ENCODE results near the gene KIAA1671.

Gene KIAA1671

GRCh38 chr22:24985826-24986214, 33.3 kb downstream of the KIAA1671 start:
- no peak overlapping the region for H2BK120ac ChIP-seq (ENCODE audit: low read depth, low read length)
- peaks cover 4% of the 10 kb centered on the region for H3K79me2 ChIP-seq (ENCODE audit: control insufficient read depth, insufficient read depth, low read length)
- H2BK5ac ChIP-seq (ENCODE audit: low read length): peak overlapping the region; percentile 9
- no peak overlapping the region for H2AK5ac ChIP-seq (ENCODE audit: low read length)
- no peak overlapping the region for H3K4me2 ChIP-seq (ENCODE audit: low read length)
- no peak overlapping the region for H3K18ac ChIP-seq (ENCODE audit: low read length)
- H3K4me1 ChIP-seq (ENCODE audit: control insufficient read depth, low read depth, low read length): peaks cover 7% of the 10 kb centered on the region
- DNase-seq: peak; percentile 67
- H3K9ac ChIP-seq (ENCODE audit: low read length): no peak overlapping the region
- no peak overlapping the region for H4K8ac ChIP-seq (ENCODE audit: low read depth, low read length)
- no CpG with 5 or more reads among the region's 9 CpGs for WGBS (ENCODE audit: extremely low coverage, insufficient coverage, low lambda C conversion rate)
- H3K79me1 ChIP-seq (ENCODE audit: low read length): peaks cover 14% of the 10 kb centered on the region
- peak overlapping the region; percentile 83 for H3K4ac ChIP-seq (ENCODE audit: low read depth, low read length)
- H4K5ac ChIP-seq (ENCODE audit: low read length): no peak overlapping the region
- H3K23ac ChIP-seq (ENCODE audit: low read length): no peak overlapping the region
- H3K36me3 ChIP-seq (ENCODE audit: control insufficient read depth, insufficient read depth, low read length): no peaks in the 10 kb centered on the region
- H2BK15ac ChIP-seq (replicated peaks; ENCODE audit: low read depth): no peak overlapping the region
- H3K27me3 ChIP-seq (ENCODE audit: insufficient read depth, low read length, poor library complexity): no peaks in the 10 kb centered on the region
- peak overlapping the region; percentile 65 for H3K56ac ChIP-seq (ENCODE audit: low read length)
- H3K27ac ChIP-seq (ENCODE audit: low read depth, low read length): peak overlapping the region; percentile 62
- no peak overlapping the region for H3K4me3 ChIP-seq (ENCODE audit: low read length)

GRCh38 chr22:24986816-24987215, 34.3 kb downstream of the KIAA1671 start:
- Histone ChIP-seq H3K56ac (ENCODE audit: low read length) (no peak overlapping the region), H3K4me1 (ENCODE audit: control insufficient read depth, low read depth, low read length) (peaks cover 7% of the 10 kb centered on the region), H3K27ac (ENCODE audit: low read depth, low read length) (no peak overlapping the region), H3K4ac (ENCODE audit: low read depth, low read length) (no peak overlapping the region), H3K4me3 (ENCODE audit: low read length) (no peak overlapping the region), H3K79me2 (ENCODE audit: control insufficient read depth, insufficient read depth, low read length) (peaks cover 4% of the 10 kb centered on the region), H3K27me3 (ENCODE audit: insufficient read depth, low read length, poor library complexity) (no peaks in the 10 kb centered on the region), H2AK5ac (ENCODE audit: low read length) (no peak overlapping the region), H2BK120ac (ENCODE audit: low read depth, low read length) (no peak overlapping the region), H3K18ac (ENCODE audit: low read length) (no peak overlapping the region), H3K23ac (ENCODE audit: low read length) (no peak overlapping the region), H3K9ac (ENCODE audit: low read length) (no peak overlapping the region), H3K79me1 (ENCODE audit: low read length) (peaks cover 14% of the 10 kb centered on the region), H2BK15ac (replicated peaks; ENCODE audit: low read depth) (no peak overlapping the region), H4K8ac (ENCODE audit: low read depth, low read length) (no peak overlapping the region), H4K5ac (ENCODE audit: low read length) (no peak overlapping the region), H3K36me3 (ENCODE audit: control insufficient read depth, insufficient read depth, low read length) (no peaks in the 10 kb centered on the region), H2BK5ac (ENCODE audit: low read length) (no peak overlapping the region), H3K4me2 (ENCODE audit: low read length) (no peak overlapping the region)
- WGBS (ENCODE audit: extremely low coverage, insufficient coverage, low lambda C conversion rate): no CpG with 5 or more reads among the region's 4 CpGs
- DNase-seq: no peak

GRCh38 chr22:24989135-24989534, 36.6 kb downstream of the KIAA1671 start:
- H2AK5ac ChIP-seq (ENCODE audit: low read length): no peak overlapping the region
- no peak overlapping the region for H4K8ac ChIP-seq (ENCODE audit: low read depth, low read length)
- peaks cover 4% of the 10 kb centered on the region for H3K79me2 ChIP-seq (ENCODE audit: control insufficient read depth, insufficient read depth, low read length)
- H3K23ac ChIP-seq (ENCODE audit: low read length): no peak overlapping the region
- no peak overlapping the region for H3K56ac ChIP-seq (ENCODE audit: low read length)
- H2BK120ac ChIP-seq (ENCODE audit: low read depth, low read length): no peak overlapping the region
- H3K4me3 ChIP-seq (ENCODE audit: low read length): no peak overlapping the region
- DNase-seq: no peak
- peaks cover 3% of the 10 kb centered on the region for H3K4me1 ChIP-seq (ENCODE audit: control insufficient read depth, low read depth, low read length)
- no peak overlapping the region for H3K27ac ChIP-seq (ENCODE audit: low read depth, low read length)
- H3K18ac ChIP-seq (ENCODE audit: low read length): no peak overlapping the region
- no peaks in the 10 kb centered on the region for H3K36me3 ChIP-seq (ENCODE audit: control insufficient read depth, insufficient read depth, low read length)
- no CpG with 5 or more reads among the region's 2 CpGs for WGBS (ENCODE audit: extremely low coverage, insufficient coverage, low lambda C conversion rate)
- no peaks in the 10 kb centered on the region for H3K27me3 ChIP-seq (ENCODE audit: insufficient read depth, low read length, poor library complexity)
- H3K9ac ChIP-seq (ENCODE audit: low read length): no peak overlapping the region
- H2BK5ac ChIP-seq (ENCODE audit: low read length): no peak overlapping the region
- no peak overlapping the region for H3K4me2 ChIP-seq (ENCODE audit: low read length)
- H3K4ac ChIP-seq (ENCODE audit: low read depth, low read length): no peak overlapping the region
- peaks cover 8% of the 10 kb centered on the region for H3K79me1 ChIP-seq (ENCODE audit: low read length)
- H2BK15ac ChIP-seq (replicated peaks; ENCODE audit: low read depth): no peak overlapping the region
- H4K5ac ChIP-seq (ENCODE audit: low read length): no peak overlapping the region

- no peak overlapping the region for H3K4ac ChIP-seq (ENCODE audit: low read depth, low read length)
- H3K27me3 ChIP-seq (ENCODE audit: insufficient read depth, low read length, poor library complexity): no peaks in the 10 kb centered on the region
- H3K56ac ChIP-seq (ENCODE audit: low read length): no peak overlapping the region
- no peak overlapping the region for H2BK15ac ChIP-seq (replicated peaks; ENCODE audit: low read depth)
- no peak overlapping the region for H4K5ac ChIP-seq (ENCODE audit: low read length)
- H3K4me3 ChIP-seq (ENCODE audit: low read length): no peak overlapping the region
- no peak overlapping the region for H2BK120ac ChIP-seq (ENCODE audit: low read depth, low read length)
- H3K23ac ChIP-seq (ENCODE audit: low read length): no peak overlapping the region
- no peak overlapping the region for H2AK5ac ChIP-seq (ENCODE audit: low read length)
- peaks cover 4% of the 10 kb centered on the region for H3K4me1 ChIP-seq (ENCODE audit: control insufficient read depth, low read depth, low read length)
- no peak overlapping the region for H4K8ac ChIP-seq (ENCODE audit: low read depth, low read length)
- peaks cover 2% of the 10 kb centered on the region for H3K79me2 ChIP-seq (ENCODE audit: control insufficient read depth, insufficient read depth, low read length)
- no peak for DNase-seq
- H3K9ac ChIP-seq (ENCODE audit: low read length): no peak overlapping the region
- no peaks in the 10 kb centered on the region for H3K36me3 ChIP-seq (ENCODE audit: control insufficient read depth, insufficient read depth, low read length)
- WGBS (ENCODE audit: extremely low coverage, insufficient coverage, low lambda C conversion rate): no CpG with 5 or more reads among the region's 5 CpGs
- H3K18ac ChIP-seq (ENCODE audit: low read length): no peak overlapping the region
- no peak overlapping the region for H3K4me2 ChIP-seq (ENCODE audit: low read length)
- H2BK5ac ChIP-seq (ENCODE audit: low read length): no peak overlapping the region
- peaks cover 6% of the 10 kb centered on the region for H3K79me1 ChIP-seq (ENCODE audit: low read length)
- no peak overlapping the region for H3K27ac ChIP-seq (ENCODE audit: low read depth, low read length)
These were observed 37.0 kb downstream of the KIAA1671 start for GRCh38 chr22:24989541-24989951.

- no peak overlapping the region for H3K27ac ChIP-seq (ENCODE audit: low read depth, low read length)
These were observed 37.9 kb downstream of the KIAA1671 start for GRCh38 chr22:24990344-24990905.

DNA sequence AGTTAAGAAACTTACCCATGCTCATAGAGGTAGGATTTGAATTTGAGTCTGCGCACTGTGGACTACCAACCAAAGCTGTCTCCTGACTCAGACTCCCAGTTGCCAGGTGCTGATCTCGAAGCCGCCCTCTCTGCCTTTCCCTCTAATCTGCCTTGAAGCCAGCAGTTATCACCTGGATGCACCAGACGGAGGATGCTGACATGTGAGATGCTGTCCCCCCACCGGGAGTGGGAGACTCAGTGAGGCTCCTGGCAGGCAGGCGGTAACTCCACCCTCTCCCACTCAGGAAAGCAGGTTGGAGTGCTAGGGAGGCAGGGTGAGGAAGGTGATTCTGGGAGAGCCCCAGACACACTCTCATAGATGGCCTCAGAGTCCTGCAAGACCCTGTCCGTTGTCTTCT, 40.4 kb downstream of the KIAA1671 start:
- no peaks in the 10 kb centered on the region for H3K79me2 ChIP-seq (ENCODE audit: control insufficient read depth, insufficient read depth, low read length)
- DNase-seq: no peak
- no peak overlapping the region for H3K18ac ChIP-seq (ENCODE audit: low read length)
- no peak overlapping the region for H2BK120ac ChIP-seq (ENCODE audit: low read depth, low read length)
- H3K4me3 ChIP-seq (ENCODE audit: low read length): no peak overlapping the region
- no peak overlapping the region for H4K5ac ChIP-seq (ENCODE audit: low read length)
- no peak overlapping the region for H4K8ac ChIP-seq (ENCODE audit: low read depth, low read length)
- H3K4me1 ChIP-seq (ENCODE audit: control insufficient read depth, low read depth, low read length): peaks cover 18% of the 10 kb centered on the region
- H2BK5ac ChIP-seq (ENCODE audit: low read length): no peak overlapping the region
- H3K23ac ChIP-seq (ENCODE audit: low read length): no peak overlapping the region
- no peak overlapping the region for H2BK15ac ChIP-seq (replicated peaks; ENCODE audit: low read depth)
- H3K79me1 ChIP-seq (ENCODE audit: low read length): peaks cover 11% of the 10 kb centered on the region
- no peak overlapping the region for H3K4ac ChIP-seq (ENCODE audit: low read depth, low read length)
- H3K27me3 ChIP-seq (ENCODE audit: insufficient read depth, low read length, poor library complexity): no peaks in the 10 kb centered on the region
- H3K9ac ChIP-seq (ENCODE audit: low read length): no peak overlapping the region
- H3K4me2 ChIP-seq (ENCODE audit: low read length): no peak overlapping the region
- no peak overlapping the region for H3K27ac ChIP-seq (ENCODE audit: low read depth, low read length)
- no peak overlapping the region for H2AK5ac ChIP-seq (ENCODE audit: low read length)
- no peaks in the 10 kb centered on the region for H3K36me3 ChIP-seq (ENCODE audit: control insufficient read depth, insufficient read depth, low read length)
- no CpG with 5 or more reads among the region's 7 CpGs for WGBS (ENCODE audit: extremely low coverage, insufficient coverage, low lambda C conversion rate)
- no peak overlapping the region for H3K56ac ChIP-seq (ENCODE audit: low read length)

More at GRCh38 chr22:24990344-24990905, 37.9 kb downstream of the KIAA1671 start:
- Histone ChIP-seq H3K18ac (ENCODE audit: low read length) (no peak overlapping the region), H3K36me3 (ENCODE audit: control insufficient read depth, insufficient read depth, low read length) (no peaks in the 10 kb centered on the region), H3K79me1 (ENCODE audit: low read length) (peaks cover 6% of the 10 kb centered on the region), H3K23ac (ENCODE audit: low read length) (no peak overlapping the region), H2BK5ac (ENCODE audit: low read length) (no peak overlapping the region), H2BK120ac (ENCODE audit: low read depth, low read length) (no peak overlapping the region), H3K56ac (ENCODE audit: low read length) (no peak overlapping the region), H2BK15ac (replicated peaks; ENCODE audit: low read depth) (no peak overlapping the region), H3K4ac (ENCODE audit: low read depth, low read length) (no peak overlapping the region), H3K4me1 (ENCODE audit: control insufficient read depth, low read depth, low read length) (peaks cover 4% of the 10 kb centered on the region), H3K4me3 (ENCODE audit: low read length) (no peak overlapping the region), H3K79me2 (ENCODE audit: control insufficient read depth, insufficient read depth, low read length) (peaks cover 2% of the 10 kb centered on the region), H3K27me3 (ENCODE audit: insufficient read depth, low read length, poor library complexity) (no peaks in the 10 kb centered on the region), H3K4me2 (ENCODE audit: low read length) (no peak overlapping the region), H2AK5ac (ENCODE audit: low read length) (no peak overlapping the region), H4K5ac (ENCODE audit: low read length) (no peak overlapping the region), H4K8ac (ENCODE audit: low read depth, low read length) (no peak overlapping the region), H3K9ac (ENCODE audit: low read length) (no peak overlapping the region)
- no peak for DNase-seq
- no CpG with 5 or more reads among the region's 10 CpGs for WGBS (ENCODE audit: extremely low coverage, insufficient coverage, low lambda C conversion rate)

All from mesendoderm (in vitro differentiated cells).